Stimulated activated CD4-positive, alpha-beta T cell treated with anti-CD3 and anti-CD28 coated beads, TNF-alpha, amount 100 ng/mL, for 4 hours (primary cell): ENCODE measurements around the gene TNFRSF21.
A peak's percentile ranks its signal among the peaks of the same experiment; 100 is the strongest.
"Not testable (repeated sequence)": the region's sequence is repeated elsewhere in the genome, so short reads cannot be mapped to it uniquely, and the experiment has no call there.

ENCODE experiments used
- DNase-seq, 3 experiments: peaks; one replicate each; pipeline ENCODE4 v3.0.0-alpha.2; 2020; ENCODE audit warnings: low read depth in 3 of 3

The TNFRSF21 gene

GRCh38 chr6:47309291-47310130 is at the start of gene TNFRSF21:
TNFRSF21 (minus strand) TSS chr6:47309905; CDS start chr6:47309511, 394 bp downstream.
- peak; percentile 43 to 68 (median 59) for DNase-seq

GRCh38 chr6:47358440-47359225 is 48.9 kb upstream of the TNFRSF21 start:
- DNase-seq: no peak

- no peak for DNase-seq
Measured at GRCh38 chr6:47357827-47358226, 48.1 kb upstream of the TNFRSF21 start.

- DNase-seq: no peak
Measured at GRCh38 chr6:47355496-47355895, 45.8 kb upstream of the TNFRSF21 start.

GRCh38 chr6:47353871-47354270 is 44.2 kb upstream of the TNFRSF21 start:
- no peak for DNase-seq

- DNase-seq: no peak
Measured at GRCh38 chr6:47352966-47353365, 43.3 kb upstream of the TNFRSF21 start.

- no peak for DNase-seq
Measured at GRCh38 chr6:47352194-47352920, 42.7 kb upstream of the TNFRSF21 start.

GRCh38 chr6:47351621-47352020 is 41.9 kb upstream of the TNFRSF21 start:
- DNase-seq: no peak

- DNase-seq: no peak
Measured at GRCh38 chr6:47349931-47350330, 40.2 kb upstream of the TNFRSF21 start.

- DNase-seq: no peak
Measured at GRCh38 chr6:47348316-47348863, 38.7 kb upstream of the TNFRSF21 start.

GRCh38 chr6:47345761-47346160 is 36.1 kb upstream of the TNFRSF21 start:
- no peak for DNase-seq

- DNase-seq: no peak
Measured at GRCh38 chr6:47344022-47344421, 34.3 kb upstream of the TNFRSF21 start.

GRCh38 chr6:47343600-47343999 is 33.9 kb upstream of the TNFRSF21 start:
- no peak for DNase-seq

- no peak for DNase-seq
Measured at GRCh38 chr6:47342824-47343223, 33.1 kb upstream of the TNFRSF21 start.

GRCh38 chr6:47337519-47337918 is 27.8 kb upstream of the TNFRSF21 start:
- no peak for DNase-seq

- no peak for DNase-seq
Measured at GRCh38 chr6:47336334-47336733, 26.6 kb upstream of the TNFRSF21 start.

GRCh38 chr6:47335466-47335865 is 25.8 kb upstream of the TNFRSF21 start:
- no peak for DNase-seq

GRCh38 chr6:47334334-47334733 is 24.6 kb upstream of the TNFRSF21 start:
- DNase-seq: no peak

GRCh38 chr6:47328606-47329005 is 18.9 kb upstream of the TNFRSF21 start:
- DNase-seq: not testable (repeated sequence)

GRCh38 chr6:47328139-47328538 is 18.4 kb upstream of the TNFRSF21 start:
- DNase-seq: not testable (repeated sequence)

GRCh38 chr6:47323887-47324286 is 14.2 kb upstream of the TNFRSF21 start:
- DNase-seq: no peak

- DNase-seq: no peak
Measured at GRCh38 chr6:47323321-47323720, 13.6 kb upstream of the TNFRSF21 start.
